Skin epidermis (tissue), 12 donors: ENCODE data around the gene ACKR4.
"Not testable (repeated sequence)": the region's sequence is repeated elsewhere in the genome, so short reads cannot be mapped to it uniquely, and the experiment has no call there.

ENCODE experiments used
- H3K27ac ChIP-seq, 21 experiments: fragments of 200-600 bp; sonication (generic) in 11 of 21; one replicate each; pipeline ENCODE4 v1.5.0; 2020; ENCODE audit warnings: mild to moderate bottlenecking in 3 of 21, inconsistent platforms in 2 of 21, moderate library complexity in 2 of 21
- H3K4me3 ChIP-seq, 7 experiments: fragments of 200-600 bp; sonication (generic) in 2 of 7; one replicate each; pipeline ENCODE4 v1.5.0; 2020; ENCODE audit warnings: inconsistent platforms in 2 of 7, mild to moderate bottlenecking in 2 of 7, moderate library complexity in 1 of 7

ACKR4 gene

DNA sequence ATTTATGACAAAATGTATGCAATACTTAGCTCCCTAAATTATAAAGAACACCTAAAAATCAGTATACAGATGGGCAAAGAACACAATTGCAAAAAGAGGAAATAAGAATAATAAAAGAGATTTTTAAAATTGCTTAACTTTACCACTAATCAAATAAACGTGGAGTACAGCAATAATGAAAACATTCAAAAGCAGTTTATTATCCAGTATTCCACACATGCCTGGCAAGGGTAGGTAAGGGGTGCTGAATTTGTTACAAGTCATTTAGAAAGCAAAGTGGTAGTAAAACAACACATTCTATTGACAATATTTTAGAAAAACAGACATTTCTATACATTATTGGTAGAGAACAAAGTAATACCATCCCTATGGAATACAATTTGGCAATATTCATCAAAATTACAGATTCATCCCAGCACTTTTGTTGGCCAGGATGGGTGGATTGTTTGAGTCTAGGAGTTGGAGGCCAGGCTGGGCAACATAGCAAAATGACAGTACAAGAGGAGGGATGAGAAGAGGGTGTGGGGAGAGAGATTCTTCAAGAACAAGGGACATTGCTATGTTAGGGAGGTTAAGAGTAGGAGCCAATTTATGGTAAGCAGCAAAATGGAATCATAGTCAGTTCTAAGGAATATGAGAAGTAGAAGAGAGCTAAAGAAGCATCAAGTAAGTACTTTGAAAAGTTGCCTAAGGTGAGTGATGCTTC, 3.7 kb upstream of the ACKR4 start:
- H3K27ac ChIP-seq, result peak overlapping the region in 16 of 21 experiments; percentile 0 to 70 (median 50)

DNA sequence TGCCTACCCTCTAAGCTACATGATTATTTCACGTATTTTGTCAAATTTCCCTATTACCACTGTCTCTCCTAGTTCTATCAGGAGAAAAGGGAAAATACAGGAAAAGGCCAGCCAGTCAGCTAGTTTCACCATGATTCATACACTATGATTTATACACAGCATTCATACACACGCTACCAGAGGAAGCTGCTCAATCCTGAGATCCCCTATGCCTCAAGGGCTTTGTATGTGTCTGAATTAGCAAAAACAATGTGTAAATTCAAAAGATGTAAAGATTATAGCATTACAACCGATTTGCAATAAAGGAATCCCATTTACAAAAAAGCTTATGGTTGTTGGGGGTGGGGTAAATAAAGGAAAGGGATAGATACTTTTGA, 3.1 kb upstream of the ACKR4 start:
- Histone ChIP-seq H3K4me3 (no peak overlapping the region), H3K27ac (peak overlapping the region in 15 of 21 experiments; percentile 0 to 70 (median 51))

More for the DNA sequence above, 3.7 kb upstream of the ACKR4 start:
- no peak overlapping the region for H3K4me3 ChIP-seq

DNA sequence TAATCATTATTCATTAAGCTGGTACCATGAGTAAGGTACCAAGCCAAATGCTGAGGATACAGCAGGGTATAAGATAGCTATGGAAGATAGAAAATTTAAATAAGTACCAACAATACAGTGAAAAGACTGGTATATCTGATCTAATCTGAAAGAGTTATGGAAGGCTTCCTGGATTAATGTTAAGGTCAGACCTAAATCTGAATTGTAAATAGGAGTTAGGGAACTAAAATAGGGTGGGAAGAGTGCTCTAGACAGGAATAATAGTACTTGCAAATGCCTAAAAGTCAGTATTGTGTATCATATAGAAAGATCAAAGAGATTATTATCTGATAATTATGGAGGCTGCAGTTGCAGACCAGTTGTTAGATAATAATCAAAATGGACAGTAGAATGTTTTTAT, 2.6 kb upstream of the ACKR4 start:
- no peak overlapping the region for H3K4me3 ChIP-seq
- H3K27ac ChIP-seq, result peak overlapping the region in 5 of 21 experiments; percentile 59 to 70 (median 62)

DNA sequence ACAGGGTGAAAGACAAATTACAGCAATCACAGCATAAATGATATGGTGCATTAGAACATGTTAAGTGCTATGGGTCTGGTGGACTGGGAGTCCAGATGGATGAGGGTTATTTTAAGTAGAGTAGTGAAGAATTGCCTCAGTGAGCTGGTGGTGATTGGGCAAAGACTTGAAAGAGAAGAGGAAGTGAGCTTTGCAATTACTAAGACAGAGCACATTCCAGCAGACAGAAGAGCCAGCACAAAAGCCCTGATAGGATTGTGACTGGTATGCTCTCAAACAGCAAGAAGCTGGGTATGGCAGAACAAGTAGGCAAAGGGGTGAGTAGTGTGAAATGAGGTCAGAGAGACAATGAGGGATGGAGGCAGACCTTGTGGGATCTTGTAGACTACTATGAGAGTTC, 2.1 kb upstream of the ACKR4 start:
- peak overlapping the region in 3 of 21 experiments; percentile 59 to 64 (median 61) for H3K27ac ChIP-seq
- no peak overlapping the region for H3K4me3 ChIP-seq

DNA sequence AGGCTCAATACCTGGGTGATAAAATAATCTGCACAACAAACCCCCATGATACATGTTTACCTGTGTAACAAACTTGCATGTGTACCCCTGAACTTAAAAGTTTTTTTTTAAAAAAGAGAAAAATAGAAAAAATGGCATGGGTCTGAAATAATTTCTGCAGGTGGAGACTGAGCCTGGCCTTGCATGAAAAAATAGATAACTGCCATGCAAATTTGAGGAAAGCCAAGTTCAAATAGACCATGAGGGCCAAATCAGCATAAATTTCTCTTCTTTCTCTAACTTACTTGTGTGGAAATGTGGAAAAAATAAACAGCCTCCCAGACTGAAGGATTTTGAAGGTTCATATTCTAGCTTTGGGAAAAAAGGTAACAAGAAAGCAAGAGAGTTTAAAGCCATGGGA, 744 bp upstream of the ACKR4 start:
- no peak overlapping the region for H3K4me3 ChIP-seq

DNA sequence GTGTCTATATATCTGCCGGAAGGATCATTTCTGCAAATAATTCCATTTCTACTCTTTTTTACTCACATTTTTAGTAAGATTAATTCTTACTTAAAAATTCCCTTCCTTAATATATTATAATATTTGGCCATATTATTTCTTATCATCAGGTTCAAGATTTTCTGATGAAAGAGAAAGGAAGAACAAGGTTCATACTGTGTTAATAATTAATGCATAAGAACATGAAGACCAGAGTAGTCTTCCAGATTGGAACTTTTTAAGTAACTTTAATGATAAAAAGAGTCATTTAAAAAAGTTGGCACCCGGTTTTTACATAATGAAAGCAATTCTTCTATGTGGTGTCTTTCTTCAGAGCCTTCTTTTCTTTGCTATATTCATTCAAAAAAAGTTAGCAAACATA, 590 bp downstream of the ACKR4 start:
- Histone ChIP-seq H3K27ac (peak overlapping the region in 11 of 21 experiments; percentile 2 to 71 (median 31)), H3K4me3 (peak overlapping the region in 4 of 7 experiments; percentile 5 to 22 (median 18))

More for the DNA sequence above, 744 bp upstream of the ACKR4 start:
- peak overlapping the region in 2 of 21 experiments; percentile 9 to 65 for H3K27ac ChIP-seq

DNA sequence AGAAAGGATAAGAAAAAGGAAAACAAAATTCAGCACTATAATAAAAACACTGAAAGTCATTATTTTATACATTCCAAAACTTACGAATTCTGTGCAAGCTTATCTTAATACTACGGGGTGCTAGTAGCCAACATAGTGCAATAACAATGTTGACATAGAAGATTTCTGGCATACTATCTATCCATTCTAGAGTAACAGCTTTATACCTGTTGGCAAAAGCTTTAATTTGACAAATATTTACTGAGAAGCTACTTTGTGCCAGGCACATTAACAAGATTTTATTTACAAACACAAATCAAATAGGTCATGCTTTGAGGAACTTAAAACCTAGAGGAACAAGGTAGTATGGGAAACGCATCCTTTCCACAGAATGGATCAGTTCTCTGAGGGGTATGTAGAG, 1.1 kb downstream of the ACKR4 start:
- Histone ChIP-seq H3K27ac (peak overlapping the region in 13 of 21 experiments; percentile 2 to 71 (median 31)), H3K4me3 (peak overlapping the region in 4 of 7 experiments; percentile 4 to 22 (median 12))

DNA sequence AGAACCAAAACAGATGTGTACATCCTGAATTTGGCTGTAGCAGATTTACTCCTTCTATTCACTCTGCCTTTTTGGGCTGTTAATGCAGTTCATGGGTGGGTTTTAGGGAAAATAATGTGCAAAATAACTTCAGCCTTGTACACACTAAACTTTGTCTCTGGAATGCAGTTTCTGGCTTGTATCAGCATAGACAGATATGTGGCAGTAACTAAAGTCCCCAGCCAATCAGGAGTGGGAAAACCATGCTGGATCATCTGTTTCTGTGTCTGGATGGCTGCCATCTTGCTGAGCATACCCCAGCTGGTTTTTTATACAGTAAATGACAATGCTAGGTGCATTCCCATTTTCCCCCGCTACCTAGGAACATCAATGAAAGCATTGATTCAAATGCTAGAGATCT, 3.5 kb downstream of the ACKR4 start:
- H3K4me3 ChIP-seq, H3K27ac ChIP-seq: not testable (repeated sequence)

DNA sequence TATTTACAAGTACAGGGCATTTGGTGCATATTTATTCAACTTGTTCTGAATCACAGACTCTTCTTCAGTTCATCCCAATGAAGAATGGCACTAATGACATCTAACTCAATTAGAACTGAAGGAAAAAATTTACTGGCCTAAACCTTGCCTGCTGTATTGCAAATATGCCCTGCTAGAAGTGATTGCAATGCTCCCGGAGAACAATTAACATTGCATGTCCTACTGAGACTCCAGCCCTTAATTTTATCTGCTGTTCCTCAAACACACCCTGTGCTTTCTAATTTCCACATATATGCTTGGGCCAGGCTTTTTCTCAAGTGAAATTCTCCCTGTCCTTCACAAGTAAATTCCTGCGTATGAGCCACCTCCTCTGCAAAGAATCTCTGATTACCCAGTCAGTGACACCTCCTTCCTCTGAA, 8.3 kb downstream of the ACKR4 start:
- no peak overlapping the region for H3K4me3 ChIP-seq
- no peak overlapping the region for H3K27ac ChIP-seq

DNA sequence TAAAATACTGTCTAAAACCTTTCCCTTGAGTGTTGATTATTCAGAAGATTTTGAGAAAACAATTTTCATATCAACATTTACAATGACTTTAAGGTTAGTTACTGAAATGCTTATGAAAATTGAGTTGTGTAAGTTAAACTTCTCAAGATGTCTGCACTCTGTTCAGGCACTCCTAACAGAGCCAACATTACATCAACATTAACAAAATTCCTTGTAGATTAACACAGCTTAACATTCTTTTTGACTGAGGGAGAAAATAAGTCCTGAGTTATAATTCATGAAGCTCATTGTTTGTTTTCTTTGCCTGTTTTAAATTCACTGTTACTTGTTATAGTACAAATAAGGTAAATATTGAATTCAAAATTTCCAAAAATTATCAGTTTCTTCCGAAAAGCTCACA, 9.0 kb downstream of the ACKR4 start:
- H3K4me3 ChIP-seq, result no peak overlapping the region
- no peak overlapping the region for H3K27ac ChIP-seq

DNA sequence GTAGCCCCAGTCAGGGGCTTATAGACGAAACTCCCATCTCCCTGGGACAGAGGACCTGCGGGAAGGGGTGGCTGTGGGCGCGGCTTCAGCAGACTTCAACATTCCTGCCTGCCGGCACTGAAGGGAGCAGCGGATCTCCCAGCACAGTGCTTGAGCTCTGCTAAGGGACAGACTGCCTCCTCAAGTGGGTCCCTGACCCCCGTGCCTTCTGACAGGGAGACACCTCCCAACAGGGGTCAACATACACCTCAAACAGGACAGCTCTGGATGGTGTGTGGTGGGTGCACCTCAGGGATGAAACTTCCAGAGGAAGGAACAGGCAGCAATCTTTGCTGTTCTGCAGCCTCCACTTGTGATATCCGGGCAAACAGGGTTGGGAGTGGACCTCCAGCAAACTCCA, 9.6 kb downstream of the ACKR4 start:
- not testable (repeated sequence) for H3K4me3 ChIP-seq
- peak overlapping the region in 1 of 21 experiments; percentile 5 for H3K27ac ChIP-seq

DNA sequence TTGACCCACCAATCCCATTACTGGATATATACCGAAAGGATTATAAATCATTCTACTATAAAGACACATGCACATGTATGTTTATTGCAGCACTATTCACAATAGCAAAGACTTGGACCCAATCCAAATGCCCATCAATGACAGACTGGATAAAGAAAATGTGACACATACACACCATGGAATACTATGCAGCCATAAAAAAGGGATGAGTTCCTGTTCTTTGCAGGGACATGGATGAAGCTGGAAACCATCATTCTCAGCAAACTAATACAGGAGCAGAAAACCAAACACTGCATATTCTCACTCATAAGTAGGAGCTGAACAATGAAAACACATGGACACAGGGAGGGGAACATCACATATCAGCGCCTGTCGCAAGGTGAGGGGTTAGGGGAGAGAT, 18.2 kb downstream of the ACKR4 start:
- H3K27ac ChIP-seq, H3K4me3 ChIP-seq: not testable (repeated sequence)

DNA sequence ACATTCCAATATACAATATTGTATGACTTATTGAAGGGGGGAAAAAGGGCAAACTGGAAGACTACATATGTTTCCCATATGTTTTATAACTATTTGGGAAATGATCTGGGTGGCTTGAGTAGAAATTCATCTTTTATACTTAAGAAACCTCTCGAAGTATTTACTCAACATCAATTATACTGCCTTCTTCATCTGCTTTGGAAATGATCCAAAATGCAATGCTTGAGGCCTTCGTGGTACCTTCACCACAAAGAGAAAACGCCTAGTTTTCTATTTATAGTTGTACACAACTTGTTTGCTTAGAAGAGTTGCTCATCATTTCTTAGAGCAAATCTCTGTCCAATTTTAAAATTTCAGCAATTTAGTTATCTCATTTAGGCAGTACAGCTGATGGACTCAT, 18.8 kb downstream of the ACKR4 start:
- Histone ChIP-seq H3K27ac (no peak overlapping the region), H3K4me3 (no peak overlapping the region)

DNA sequence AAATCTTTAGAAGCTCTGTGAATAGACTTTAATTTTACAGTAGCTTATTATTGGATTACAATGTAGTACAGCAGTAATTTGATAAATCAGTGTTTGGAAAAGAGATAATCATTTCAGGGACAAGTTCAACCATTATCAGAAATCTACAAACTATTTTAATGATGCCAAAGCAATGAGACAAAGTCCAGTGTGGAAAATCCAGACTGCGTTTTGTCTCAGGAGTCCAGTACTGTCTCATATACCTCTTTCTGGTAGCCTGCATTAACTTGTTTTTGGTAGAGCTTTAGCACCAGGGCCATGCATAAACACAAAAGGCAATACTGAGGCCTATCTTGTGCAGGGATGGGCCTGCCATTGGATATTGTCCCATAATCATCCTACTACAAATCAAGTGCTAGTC, 19.7 kb downstream of the ACKR4 start:
- Histone ChIP-seq H3K4me3 (no peak overlapping the region), H3K27ac (no peak overlapping the region)

DNA sequence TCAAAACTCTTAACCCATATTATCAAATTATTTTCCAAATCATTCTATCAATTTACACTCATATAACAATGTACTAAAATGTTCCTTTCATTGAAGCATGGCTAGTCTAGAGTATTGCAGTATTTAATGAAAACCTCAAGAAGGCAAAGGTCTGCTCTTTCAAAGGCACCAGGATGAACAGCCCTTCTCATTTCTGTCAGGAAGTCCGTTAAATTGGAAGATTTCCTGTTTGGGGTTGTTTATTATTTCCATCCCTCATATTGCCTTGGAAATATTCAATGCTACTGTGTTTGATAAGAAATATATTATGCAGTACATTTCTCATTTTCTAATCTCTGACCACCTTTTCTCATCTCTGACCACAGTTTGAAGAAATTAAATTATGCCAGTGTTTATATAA, 25.1 kb downstream of the ACKR4 start:
- H3K4me3 ChIP-seq, result no peak overlapping the region
- peak overlapping the region in 2 of 21 experiments; percentile 5 to 16 for H3K27ac ChIP-seq

DNA sequence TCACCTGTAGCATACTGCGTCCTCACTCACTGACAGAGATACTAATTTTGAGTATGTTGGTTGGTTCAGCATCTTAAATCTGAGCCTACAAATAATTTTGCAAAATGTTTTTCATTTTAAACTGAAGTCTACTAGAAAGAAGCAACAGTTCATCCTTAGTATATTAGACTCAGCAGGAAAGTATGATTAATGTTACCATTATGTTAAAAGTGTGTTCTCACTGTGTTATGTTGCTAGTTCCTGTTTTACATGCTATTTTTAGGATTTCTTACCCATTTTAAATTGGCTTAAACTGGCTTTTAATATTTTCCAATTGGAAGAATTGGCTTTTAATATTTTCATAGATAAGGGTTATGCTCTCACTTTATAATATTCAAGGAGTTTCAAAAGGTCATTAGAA, 25.7 kb downstream of the ACKR4 start:
- peak overlapping the region in 3 of 21 experiments; percentile 5 to 16 (median 9) for H3K27ac ChIP-seq
- H3K4me3 ChIP-seq, result no peak overlapping the region

DNA sequence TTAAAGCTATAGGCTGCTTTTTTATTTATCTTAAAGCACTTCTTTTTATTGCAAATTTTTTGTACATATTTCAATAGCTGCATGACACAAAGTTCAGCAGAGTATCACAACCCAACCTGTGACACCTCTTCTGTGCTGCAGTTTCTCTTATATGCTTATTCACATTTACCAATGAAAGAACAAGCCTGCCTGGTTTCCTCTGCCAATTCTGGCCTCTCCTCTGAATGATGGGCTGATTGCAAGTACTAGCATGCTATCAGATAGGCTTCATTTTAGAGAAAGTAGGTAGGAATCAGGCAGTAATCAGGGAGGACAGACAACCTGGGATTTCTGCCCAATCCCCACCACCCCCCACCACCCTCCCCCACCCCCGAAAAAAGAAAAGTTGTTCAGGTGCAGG, 26.6 kb downstream of the ACKR4 start:
- Histone ChIP-seq H3K27ac (peak overlapping the region in 6 of 21 experiments; percentile 19 to 50 (median 26)), H3K4me3 (no peak overlapping the region)

DNA sequence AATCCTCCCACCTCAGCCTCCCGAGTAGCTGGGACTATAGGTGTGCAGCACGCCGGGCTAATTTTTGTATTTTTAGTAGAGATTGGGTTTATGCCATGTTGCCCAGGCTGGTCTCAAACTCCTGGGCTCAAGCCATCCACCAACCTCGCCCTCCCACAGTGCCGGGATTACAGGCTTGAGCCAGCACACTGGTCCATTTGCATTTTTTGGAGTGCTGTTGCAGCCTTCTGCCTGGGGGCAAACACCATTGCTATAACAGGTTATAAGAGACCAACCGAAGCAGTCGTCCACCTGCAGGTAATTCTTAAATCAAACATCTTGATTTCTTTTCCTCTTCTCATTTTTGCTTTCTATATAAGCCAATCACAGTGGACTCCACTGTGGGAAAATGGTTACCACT, 27.7 kb downstream of the ACKR4 start:
- Histone ChIP-seq H3K4me3 (no peak overlapping the region), H3K27ac (no peak overlapping the region)

DNA sequence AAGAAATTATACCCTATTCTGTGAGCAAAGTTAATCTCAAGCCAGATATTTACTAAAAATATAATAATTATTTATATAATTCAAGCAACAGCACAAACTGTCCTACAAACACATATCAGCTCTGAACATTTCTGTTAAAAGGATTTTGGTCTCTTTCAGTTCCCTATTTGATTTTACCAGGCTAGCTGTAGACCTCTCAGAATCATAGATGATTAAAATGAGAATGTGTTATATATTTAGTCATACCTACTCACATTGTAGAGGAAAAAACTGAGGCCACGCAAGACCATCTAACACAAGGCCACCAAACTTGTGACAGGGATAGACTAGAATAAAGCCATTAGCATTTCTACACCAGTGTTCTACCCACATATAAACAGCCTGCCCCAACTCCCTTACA, 28.5 kb downstream of the ACKR4 start:
- Histone ChIP-seq H3K27ac (no peak overlapping the region), H3K4me3 (no peak overlapping the region)

DNA sequence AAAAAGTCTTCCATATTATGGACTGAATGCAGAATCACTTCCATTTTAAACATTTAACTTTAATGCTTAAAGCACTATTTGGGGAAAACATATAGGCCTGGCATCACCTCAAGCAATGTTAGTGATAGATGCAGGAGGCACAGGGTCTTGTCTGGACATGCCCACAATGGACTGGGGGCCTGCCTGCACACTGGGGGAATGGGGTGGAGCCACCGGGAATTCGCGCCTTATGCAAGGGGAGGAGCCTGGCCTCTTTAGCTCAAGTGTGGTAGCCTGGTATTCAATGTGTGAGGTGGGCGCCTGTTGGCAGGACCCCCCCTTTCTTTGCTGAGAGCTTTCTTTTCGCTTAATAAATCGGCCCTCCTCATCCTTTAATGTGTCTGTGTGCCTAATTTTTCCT, 29.9 kb downstream of the ACKR4 start:
- H3K4me3 ChIP-seq, result no peak overlapping the region
- H3K27ac ChIP-seq, result no peak overlapping the region

DNA sequence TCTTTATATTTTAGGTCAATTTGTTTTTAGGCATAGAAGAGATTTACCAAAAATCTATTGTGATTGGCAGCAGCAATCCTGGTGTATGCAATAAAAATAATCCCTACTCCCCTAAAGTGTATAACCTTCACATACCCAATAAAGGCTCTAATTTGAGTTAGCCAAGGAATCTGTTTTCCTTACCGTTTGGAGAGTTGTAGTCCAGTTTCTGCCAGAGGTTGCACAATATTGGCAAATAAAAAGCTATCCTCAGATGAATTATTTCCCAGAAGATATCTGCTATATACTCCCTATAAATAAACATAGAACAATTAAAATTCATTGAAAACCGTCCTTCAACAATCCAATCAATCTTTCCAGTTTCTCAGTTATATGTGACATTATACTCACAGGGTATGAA, 31.1 kb downstream of the ACKR4 start:
- Histone ChIP-seq H3K27ac (no peak overlapping the region), H3K4me3 (no peak overlapping the region)

DNA sequence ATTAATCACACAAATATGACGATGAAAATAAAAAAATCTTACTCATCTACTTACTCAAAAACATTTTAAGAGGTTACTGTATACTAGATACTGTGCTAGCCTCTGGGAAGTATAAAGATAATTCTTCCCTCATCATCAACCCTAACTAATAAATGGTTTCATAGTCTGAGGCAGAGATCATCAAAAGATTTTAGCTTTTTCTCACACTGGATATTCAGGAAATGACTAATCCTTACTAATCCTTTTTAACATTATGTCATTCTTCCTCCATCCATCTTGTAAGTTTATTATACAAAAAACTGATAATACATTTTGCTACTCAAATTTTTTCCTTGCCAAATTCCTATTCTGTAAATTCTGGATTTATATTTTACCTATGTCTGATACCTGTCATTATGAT, 32.9 kb downstream of the ACKR4 start:
- Histone ChIP-seq H3K27ac (peak overlapping the region in 4 of 21 experiments; percentile 2 to 34 (median 15)), H3K4me3 (no peak overlapping the region)
